ENCODE measurements around the gene ZFC3H1.

- TF ChIP-seq CTCF (IDR thresholded peaks at IDR 0.05; ENCODE audit: low read depth, low read length, poor library complexity, severe bottlenecking): no peak
- no peak for TF ChIP-seq EZH2phosphoT487 (IDR thresholded peaks at IDR 0.05; ENCODE audit: borderline replicate concordance, low read length)
Observed at GRCh38 chr12:71649401-71649800, 14.2 kb downstream of the ZFC3H1 start.
